ENCODE data around the gene PXDN.
"Not testable (repeated sequence)": the region's sequence is repeated elsewhere in the genome, so short reads cannot be mapped to it uniquely, and the experiment has no call there.

Gene PXDN

GRCh38 chr2:1701556-1702185, 42.6 kb downstream of the PXDN start:
- TF ChIP-seq EZH2phosphoT487 (IDR thresholded peaks at IDR 0.05; ENCODE audit: borderline replicate concordance, low read length) = no peak
- TF ChIP-seq CTCF (IDR thresholded peaks at IDR 0.05; ENCODE audit: low read depth, low read length, poor library complexity, severe bottlenecking) = no peak
- no peaks in the 10 kb centered on the region for H3K27me3 ChIP-seq (ENCODE audit: control insufficient read depth, low read length)
- no peaks in the 10 kb centered on the region for H3K9me2 ChIP-seq (replicated peaks; ENCODE audit: control insufficient read depth, low read length)
- no peaks in the 10 kb centered on the region for H3K36me3 ChIP-seq (ENCODE audit: control insufficient read depth, low read length)
- no peaks in the 10 kb centered on the region for H3K9me3 ChIP-seq (ENCODE audit: control insufficient read depth, insufficient read depth, low read length)
- H3K4me3 ChIP-seq (ENCODE audit: low read length) = no peak overlapping the region
- no peaks in the 10 kb centered on the region for H3K4me1 ChIP-seq (ENCODE audit: control insufficient read depth, low read length)
- H3F3A ChIP-seq (ENCODE audit: control insufficient read depth, insufficient read depth) = no peaks in the 10 kb centered on the region
- no peaks in the 10 kb centered on the region for H3K79me2 ChIP-seq (ENCODE audit: control insufficient read depth, low read length)
- no peak overlapping the region for H3K4me2 ChIP-seq (ENCODE audit: low read length)
- H3K27ac ChIP-seq (ENCODE audit: low read depth, low read length) = no peak overlapping the region
- H4K20me1 ChIP-seq (ENCODE audit: control insufficient read depth, insufficient read depth, low read depth, low read length) = no peaks in the 10 kb centered on the region

- Histone ChIP-seq H3K9me3 (ENCODE audit: control insufficient read depth, insufficient read depth, low read length) (no peaks in the 10 kb centered on the region), H3K9me2 (replicated peaks; ENCODE audit: control insufficient read depth, low read length) (no peaks in the 10 kb centered on the region), H3K4me2 (ENCODE audit: low read length) (no peak overlapping the region), H3K4me3 (ENCODE audit: low read length) (no peak overlapping the region), H3K36me3 (ENCODE audit: control insufficient read depth, low read length) (no peaks in the 10 kb centered on the region), H4K20me1 (ENCODE audit: control insufficient read depth, insufficient read depth, low read depth, low read length) (no peaks in the 10 kb centered on the region), H3K27me3 (ENCODE audit: control insufficient read depth, low read length) (no peaks in the 10 kb centered on the region), H3K4me1 (ENCODE audit: control insufficient read depth, low read length) (no peaks in the 10 kb centered on the region), H3K79me2 (ENCODE audit: control insufficient read depth, low read length) (no peaks in the 10 kb centered on the region), H3K27ac (ENCODE audit: low read depth, low read length) (no peak overlapping the region), H3F3A (ENCODE audit: control insufficient read depth, insufficient read depth) (no peaks in the 10 kb centered on the region)
- TF ChIP-seq CTCF (IDR thresholded peaks at IDR 0.05; ENCODE audit: low read depth, low read length, poor library complexity, severe bottlenecking) = no peak
- no peak for TF ChIP-seq EZH2phosphoT487 (IDR thresholded peaks at IDR 0.05; ENCODE audit: borderline replicate concordance, low read length)
These were observed 43.3 kb downstream of the PXDN start for GRCh38 chr2:1701020-1701419.

GRCh38 chr2:1700427-1700826, 43.9 kb downstream of the PXDN start:
- not testable (repeated sequence) for H3K9me2 ChIP-seq (replicated peaks; ENCODE audit: control insufficient read depth, low read length); H3K4me3 ChIP-seq (ENCODE audit: low read length); H3K27me3 ChIP-seq (ENCODE audit: control insufficient read depth, low read length); H4K20me1 ChIP-seq (ENCODE audit: control insufficient read depth, insufficient read depth, low read depth, low read length); H3K27ac ChIP-seq (ENCODE audit: low read depth, low read length); H3K4me2 ChIP-seq (ENCODE audit: low read length); H3K36me3 ChIP-seq (ENCODE audit: control insufficient read depth, low read length); H3K79me2 ChIP-seq (ENCODE audit: control insufficient read depth, low read length); H3K4me1 ChIP-seq (ENCODE audit: control insufficient read depth, low read length); H3K9me3 ChIP-seq (ENCODE audit: control insufficient read depth, insufficient read depth, low read length); H3F3A ChIP-seq (ENCODE audit: control insufficient read depth, insufficient read depth)

- H3K4me3 ChIP-seq (ENCODE audit: low read length) = no peak overlapping the region
- TF ChIP-seq EZH2phosphoT487 (IDR thresholded peaks at IDR 0.05; ENCODE audit: borderline replicate concordance, low read length) (no peak), CTCF (IDR thresholded peaks at IDR 0.05; ENCODE audit: low read depth, low read length, poor library complexity, severe bottlenecking) (no peak)
- H3K4me2 ChIP-seq (ENCODE audit: low read length) = no peak overlapping the region
- no peaks in the 10 kb centered on the region for H3K36me3 ChIP-seq (ENCODE audit: control insufficient read depth, low read length)
- H3K27ac ChIP-seq (ENCODE audit: low read depth, low read length) = no peak overlapping the region
- no peaks in the 10 kb centered on the region for H3K79me2 ChIP-seq (ENCODE audit: control insufficient read depth, low read length)
- H3K4me1 ChIP-seq (ENCODE audit: control insufficient read depth, low read length) = no peaks in the 10 kb centered on the region
- no peaks in the 10 kb centered on the region for H3F3A ChIP-seq (ENCODE audit: control insufficient read depth, insufficient read depth)
- H3K9me3 ChIP-seq (ENCODE audit: control insufficient read depth, insufficient read depth, low read length) = no peaks in the 10 kb centered on the region
- H3K27me3 ChIP-seq (ENCODE audit: control insufficient read depth, low read length) = no peaks in the 10 kb centered on the region
- no peaks in the 10 kb centered on the region for H4K20me1 ChIP-seq (ENCODE audit: control insufficient read depth, insufficient read depth, low read depth, low read length)
- H3K9me2 ChIP-seq (replicated peaks; ENCODE audit: control insufficient read depth, low read length) = no peaks in the 10 kb centered on the region
These were observed 45.9 kb downstream of the PXDN start for GRCh38 chr2:1698188-1698945.

All from DOHH2 (cell line).